C1 segment of cervical spinal cord (tissue), 14 donors: Measurements from ENCODE around the gene NUBP2.
"Not testable (repeated sequence)": the region's sequence is repeated elsewhere in the genome, so short reads cannot be mapped to it uniquely, and the experiment has no call there.

Experiments
- DNase-seq, 14 donors: peaks; one replicate each; lab custom pipeline; 2025; lab: John Stamatoyannopoulos, UW

NUBP2 gene

GRCh38 chr16:1784977-1785845 lies 2.5 kb downstream of the NUBP2 start:
- DNase-seq: no peak

DNA sequence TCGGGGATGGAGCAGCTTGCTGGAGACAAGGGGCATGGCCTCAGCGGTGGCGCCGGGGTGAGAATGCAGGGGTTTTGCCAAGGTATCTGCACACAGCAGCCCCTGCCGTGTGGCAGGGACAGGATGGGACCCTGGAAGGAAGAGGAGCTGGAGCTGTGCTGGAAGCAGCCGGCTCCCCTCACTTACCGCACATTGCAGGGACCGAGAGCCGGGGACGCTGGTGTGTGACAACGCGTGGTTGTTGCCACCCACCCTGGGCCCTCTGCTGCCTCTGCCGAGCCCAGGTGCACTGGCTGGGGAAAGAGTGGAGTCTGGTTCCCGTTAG lies 3.0 kb downstream of the NUBP2 start:
- DNase-seq: no peak

DNA sequence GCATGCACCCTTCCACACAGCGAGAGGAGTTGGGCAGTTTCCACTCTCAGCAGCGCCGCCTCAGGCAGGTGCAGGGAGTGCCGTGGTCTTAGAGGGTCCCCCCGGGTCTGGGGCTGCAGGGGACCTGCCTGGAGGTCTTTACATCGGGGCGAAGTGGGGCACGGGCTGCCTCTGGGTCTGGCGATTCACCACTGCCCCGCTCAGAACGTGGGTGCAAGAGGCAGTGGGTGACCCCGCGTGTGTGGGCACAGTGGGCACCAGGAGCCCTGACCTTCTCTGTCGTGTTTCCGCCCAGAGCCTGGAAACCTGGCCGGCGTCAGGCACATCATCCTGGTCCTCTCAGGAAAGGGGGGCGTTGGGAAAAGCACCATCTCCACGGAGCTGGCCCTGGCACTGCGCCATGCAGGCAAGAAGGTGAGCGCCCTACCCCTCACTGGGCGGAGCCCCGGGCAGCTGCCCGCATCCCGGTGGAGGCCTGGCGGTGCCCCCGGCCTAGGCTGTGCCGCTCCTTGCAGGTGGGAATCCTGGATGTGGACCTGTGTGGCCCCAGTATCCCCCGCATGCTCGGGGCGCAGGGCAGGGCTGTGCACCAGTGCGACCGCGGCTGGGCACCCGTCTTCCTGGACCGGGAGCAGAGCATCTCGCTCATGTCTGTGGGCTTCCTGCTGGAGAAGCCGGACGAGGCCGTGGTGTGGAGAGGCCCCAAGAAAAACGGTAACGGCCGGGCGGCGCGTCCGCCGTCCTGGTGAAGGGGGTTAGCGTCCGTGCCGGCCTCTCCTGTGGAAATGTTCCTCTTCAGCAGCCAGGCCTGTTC lies 3.7 kb downstream of the NUBP2 start:
- no peak for DNase-seq

DNA sequence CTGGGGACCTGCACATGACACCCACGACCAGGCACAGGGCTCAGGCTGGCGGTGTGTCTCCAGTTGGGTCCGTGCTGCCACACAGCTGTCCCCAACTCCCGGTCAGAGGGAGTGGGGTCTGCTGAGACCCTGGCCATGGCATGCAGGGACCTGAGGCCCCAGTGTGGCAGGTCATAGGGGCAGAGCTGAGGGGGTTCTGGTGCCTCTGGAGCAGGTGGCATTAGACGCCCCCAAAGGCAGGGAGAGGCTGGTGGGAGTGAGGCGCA lies 4.2 kb downstream of the NUBP2 start:
- no peak for DNase-seq

DNA sequence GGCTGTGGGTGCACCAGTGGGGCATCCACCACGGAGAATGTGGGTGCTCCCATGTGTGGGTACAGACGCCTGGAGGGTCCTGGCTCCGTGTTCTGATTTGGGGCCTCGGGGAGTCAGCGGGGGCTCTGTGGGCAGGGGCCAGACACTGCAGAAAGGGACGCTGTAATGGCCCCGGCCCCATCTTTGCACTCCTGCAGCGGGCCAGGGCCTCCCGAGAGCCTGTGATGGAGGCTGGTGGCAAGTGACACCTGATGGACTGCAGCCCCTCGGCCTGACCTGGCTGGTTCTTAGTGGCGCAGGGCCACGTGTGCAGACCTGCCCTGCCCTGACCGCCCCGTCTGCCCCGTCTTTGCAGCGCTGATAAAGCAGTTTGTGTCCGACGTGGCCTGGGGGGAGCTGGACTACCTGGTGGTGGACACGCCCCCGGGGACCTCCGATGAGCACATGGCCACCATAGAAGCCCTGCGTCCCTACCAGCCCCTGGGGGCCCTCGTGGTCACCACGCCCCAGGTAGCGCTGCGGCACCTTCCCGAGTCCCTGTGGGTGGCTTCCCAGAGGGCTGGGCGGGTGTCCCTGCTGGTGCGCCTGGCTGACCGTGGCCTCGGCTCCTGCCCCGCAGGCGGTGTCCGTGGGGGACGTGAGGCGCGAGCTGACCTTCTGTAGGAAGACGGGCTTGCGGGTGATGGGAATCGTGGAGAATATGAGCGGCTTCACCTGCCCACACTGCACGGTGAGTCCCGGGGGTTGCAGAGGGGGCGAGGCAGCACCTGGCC lies 4.7 kb downstream of the NUBP2 start:
- no peak for DNase-seq

DNA sequence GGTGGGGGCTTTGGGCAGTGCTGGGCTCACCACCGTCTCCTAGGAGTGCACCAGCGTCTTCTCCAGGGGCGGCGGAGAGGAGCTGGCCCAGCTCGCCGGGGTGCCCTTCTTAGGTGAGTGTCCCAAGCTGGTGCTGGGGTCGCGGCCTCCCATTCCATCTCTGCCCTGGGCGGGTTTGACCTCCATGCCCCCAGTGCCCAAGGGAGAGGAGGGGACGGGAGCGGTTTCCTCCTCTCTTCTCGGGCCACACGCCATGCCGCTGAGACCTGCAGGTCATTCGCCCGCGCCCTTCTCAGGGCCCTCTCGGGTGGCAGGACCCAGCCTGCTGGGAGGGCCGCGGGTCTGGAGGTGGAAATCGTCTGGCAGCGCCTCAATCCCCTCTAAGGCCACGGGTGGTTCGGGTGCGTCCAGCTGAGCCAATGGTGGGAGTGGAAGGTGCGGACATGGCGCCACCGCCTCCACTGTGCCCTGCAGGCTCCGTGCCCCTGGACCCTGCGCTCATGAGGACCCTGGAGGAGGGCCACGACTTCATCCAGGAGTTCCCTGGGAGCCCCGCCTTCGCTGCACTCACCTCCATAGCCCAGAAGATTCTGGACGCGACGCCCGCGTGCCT lies 5.4 kb downstream of the NUBP2 start:
- no peak for DNase-seq

DNA sequence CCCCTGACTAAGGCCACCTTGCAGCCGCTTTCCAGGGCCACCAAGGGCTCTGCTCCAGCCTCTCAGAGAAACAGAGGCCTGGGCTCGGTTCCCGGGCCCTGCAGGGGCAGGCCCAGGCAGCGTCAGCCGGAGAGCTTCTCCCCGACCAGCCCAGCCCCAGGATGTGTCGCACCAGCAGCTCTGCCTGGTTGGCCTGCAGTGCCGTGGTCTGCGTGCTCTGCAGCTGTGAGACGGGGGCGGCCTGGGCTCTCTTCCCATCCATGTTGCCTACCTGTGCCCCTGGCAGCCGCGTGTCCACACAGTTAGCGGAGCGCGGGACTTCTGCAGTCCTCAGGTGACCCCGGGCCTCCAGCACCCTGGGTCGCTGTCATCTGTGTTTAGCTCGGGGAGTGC lies 5.9 kb downstream of the NUBP2 start:
- no peak for DNase-seq

DNA sequence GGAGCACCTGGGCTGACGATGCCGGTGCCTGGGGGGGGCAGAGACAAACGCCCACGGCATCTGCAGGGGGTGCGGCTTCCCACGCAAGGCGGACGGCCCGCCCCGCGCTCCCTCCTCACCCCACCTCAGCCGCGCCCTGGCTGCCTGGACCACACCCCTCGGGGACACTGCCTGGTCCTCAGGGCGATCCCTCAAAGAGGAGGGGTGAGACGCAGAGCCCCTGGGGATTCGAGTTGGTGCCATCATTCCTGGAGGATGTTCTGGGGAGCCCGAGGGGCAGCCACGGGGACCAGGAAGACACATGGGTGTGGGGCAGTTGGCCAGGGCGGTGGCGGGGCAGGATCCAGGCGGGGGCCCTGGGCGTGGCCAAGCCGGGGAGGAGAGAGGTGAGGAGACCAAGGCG lies 6.9 kb downstream of the NUBP2 start:
- no peak for DNase-seq

GRCh38 chr16:1790261-1790610 lies 7.5 kb downstream of the NUBP2 start:
- no peak for DNase-seq

DNA sequence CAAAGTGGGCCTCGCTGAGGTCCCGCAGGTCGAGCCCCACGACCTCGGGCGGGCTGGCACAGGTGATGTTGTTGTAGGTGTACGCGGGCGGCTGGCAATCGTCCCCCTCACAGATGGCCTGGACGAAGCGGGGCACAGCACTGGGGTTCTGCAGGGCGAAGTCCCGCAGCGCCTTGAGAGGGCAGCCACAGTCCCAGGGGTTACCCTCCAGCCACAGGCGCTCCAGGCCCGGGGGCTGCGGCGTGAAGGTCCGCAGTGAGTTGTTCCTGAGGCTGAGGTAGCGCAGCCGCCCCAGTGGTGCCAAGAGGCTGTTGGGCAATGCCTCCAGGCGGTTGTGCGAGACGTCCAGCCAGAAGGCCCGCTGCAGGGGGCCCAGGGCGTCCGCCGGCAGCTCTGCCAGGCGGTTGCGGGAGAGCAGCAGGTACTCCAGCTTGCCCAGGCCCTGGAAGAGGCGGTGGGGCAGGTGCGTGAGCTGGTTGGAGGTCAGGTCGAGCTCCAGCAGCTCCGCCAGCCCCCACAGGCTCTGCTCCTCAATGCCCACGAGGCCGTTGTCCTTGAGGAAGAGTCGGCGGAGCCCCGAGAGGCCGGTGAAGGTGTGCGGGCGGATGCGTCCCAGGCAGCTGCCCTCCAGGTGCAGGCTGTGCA lies 8.0 kb downstream of the NUBP2 start:
- DNase-seq: peak in 1 of 14 donors; percentile 52

DNA sequence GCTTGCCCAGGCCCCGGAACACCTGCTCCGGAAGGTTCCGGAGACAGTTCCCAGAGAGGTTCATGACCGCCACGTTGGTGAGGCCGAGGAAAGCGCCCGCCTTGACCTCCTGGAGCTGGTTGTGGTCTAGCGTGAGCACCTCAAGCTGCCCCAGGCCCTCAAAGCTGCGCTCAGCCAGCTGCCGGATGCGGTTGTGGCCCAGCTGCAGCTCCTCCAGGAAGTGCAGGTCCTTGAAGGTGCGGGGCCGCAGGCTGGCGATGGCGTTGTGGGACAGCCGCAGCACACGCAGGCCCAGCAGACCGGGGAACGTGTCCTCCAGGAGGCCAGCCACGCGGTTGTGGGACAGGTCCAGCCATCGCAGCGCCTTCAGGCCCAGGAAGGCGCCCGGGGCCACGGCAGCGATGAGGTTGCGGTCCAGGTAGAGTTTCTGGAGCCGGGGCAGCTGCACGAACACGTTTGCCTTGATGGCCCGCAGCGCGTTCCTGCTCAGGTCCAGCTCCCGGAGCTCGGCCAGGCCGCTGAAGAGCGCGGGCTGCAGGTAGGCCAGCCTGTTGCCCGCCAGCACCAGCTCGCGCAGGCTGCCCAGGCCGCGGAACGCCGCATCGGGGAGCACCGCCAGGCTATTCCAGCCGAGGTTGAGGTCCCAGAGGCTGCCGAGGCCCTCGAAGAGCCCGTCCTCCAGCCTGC lies 8.6 kb downstream of the NUBP2 start:
- no peak for DNase-seq

DNA sequence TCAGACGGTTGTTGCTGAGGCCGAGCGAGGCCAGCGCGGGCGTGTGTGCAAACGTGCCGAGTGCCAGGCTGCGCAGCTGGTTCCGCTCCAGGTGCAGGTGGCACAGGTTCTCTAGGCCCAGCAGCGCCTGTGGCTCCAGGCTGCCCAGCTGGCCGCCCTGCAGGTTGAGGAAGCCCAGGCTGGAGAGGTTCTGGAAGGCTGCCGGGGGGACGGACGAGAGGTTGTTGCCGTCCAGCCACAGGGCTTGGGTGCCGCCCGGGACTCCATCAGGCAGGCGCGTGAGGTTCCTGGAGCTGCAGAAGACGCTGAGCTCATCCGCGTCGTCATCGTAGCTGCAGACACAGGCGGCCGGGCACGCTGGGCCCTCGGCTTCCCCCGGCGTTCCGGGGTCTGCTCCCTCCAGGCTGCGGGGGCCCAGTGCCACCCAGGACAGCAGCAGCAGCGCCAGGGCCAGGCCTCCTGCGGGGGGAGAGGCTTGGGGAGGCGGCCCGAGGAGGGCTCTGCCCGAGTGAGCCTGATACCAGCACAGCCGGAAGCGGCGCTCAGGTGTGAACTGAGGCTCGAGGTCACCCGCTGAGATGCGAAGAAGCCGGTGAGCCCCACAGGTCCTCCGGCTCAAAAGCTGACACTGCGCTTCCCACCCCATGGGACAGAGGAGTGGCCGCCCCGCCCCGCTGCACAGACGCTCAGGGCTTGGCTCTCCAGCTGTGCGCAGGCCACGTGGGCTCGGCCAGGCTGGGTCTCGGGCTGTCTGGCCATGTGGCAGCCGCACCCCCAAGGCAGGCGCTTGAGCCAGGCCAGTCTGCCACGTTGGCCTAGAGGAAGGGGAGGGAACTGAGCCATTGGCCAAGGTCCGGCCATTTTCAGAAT lies 9.4 kb downstream of the NUBP2 start:
- DNase-seq: no peak

DNA sequence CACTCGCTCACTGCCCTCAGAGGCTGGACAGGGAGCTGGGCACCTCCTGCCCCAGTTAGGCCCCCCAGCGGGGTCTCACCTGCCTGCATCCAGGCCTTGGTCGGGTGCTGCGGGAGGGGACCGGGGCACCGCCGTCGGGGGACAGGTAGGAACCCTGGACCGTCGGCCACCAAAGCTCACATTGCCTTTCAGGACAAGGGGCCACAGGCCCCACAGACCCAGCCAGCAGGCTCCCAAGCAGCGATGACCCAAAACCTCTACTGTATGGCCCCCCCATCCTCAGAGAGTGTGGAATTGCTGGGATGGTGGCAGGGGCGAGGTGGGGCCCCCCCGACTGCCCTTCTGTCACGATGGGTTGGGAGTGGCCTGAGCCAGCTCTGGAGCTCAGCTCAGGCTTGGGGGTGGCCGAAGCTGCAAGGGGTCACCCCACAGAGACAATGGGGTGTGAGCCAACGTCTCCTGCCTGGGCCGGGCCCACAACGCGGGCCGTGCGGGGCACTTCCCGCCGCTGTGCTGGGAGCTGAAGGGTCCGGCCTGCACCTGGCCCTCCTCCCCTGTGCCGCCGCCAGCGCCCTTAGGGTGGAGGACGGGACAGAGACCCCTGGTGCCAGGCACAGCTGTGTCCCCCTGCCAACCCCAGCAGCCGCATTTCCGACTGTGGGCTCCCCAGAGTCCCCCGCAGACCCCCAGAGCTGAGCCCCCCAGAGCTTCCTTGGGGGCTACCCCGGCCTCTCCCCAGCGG lies 10.2 kb downstream of the NUBP2 start:
- DNase-seq: no peak

- no peak for DNase-seq
These were observed 10.9 kb downstream of the NUBP2 start, which contains the start of gene IGFALS for GRCh38 chr16:1793578-1794220. Gene IGFALS, minus strand, starts transcription at chr16:1793705. Its CDS starts 53 bp downstream, at chr16:1793652.

DNA sequence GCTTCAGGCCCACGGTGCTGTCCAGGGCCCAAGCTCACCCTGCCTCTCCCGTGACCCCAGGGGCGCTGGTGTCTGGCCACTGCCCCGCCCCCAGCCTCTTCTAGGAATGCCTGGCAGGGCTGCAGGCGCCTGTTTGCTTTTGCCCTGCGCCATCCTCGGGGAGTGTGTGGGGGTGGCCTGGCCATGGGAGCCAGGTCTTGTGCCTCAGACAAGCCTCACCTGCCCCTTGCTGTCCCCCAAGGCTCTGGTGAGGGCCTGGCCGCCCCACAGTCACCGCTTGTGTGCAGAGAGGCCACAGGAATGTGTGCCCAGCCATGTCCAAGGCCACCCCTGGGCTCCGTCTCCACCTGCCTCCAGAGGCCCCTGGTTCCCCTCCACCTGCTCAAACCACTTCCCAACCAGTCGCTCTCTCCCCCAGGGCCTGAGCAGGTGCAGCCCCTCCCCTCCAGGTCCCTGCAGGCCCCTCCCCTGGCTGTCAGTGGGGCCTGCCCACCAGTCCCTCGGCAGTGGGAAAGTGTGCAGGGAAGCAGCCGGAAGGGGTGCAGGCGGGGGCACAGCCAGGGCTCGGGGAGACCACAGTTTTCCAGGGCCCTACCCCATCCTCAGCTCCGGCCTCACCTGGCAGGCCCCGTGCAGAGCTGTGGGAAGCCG lies 11.6 kb downstream of the NUBP2 start:
- no peak for DNase-seq

GRCh38 chr16:1794908-1795666 lies 12.3 kb downstream of the NUBP2 start:
- no peak for DNase-seq

- DNase-seq: not testable (repeated sequence)
These were observed 16.5 kb downstream of the NUBP2 start for GRCh38 chr16:1799263-1799662.
